HepG2 (cell line): Measurements from ENCODE around the gene POC1B. TPM values are rescaled to one million over a fixed set of nuclear protein-coding genes. Genes with fewer than 3 reads are reported as not detected.

Experiments
- CENPT ChIP-seq: sonication (generic); formaldehyde crosslinking; IDR thresholded peaks from 2 replicates; pipeline ENCODE4 v1.8.0; 2022; ENCODE audit warnings: low read depth, mild to moderate bottlenecking, moderate library complexity, missing genetic modification reagents
- CREB1 ChIP-seq, 2 experiments: fragments of 450-650 bp in 1 of 2; IDR thresholded peaks; 2 replicates each; pipeline ENCODE4 v1.6.1; 2016 to 2017; ENCODE audit warnings: control low read depth in 1 of 2, mild to moderate bottlenecking in 1 of 2, missing compliant biosample characterization in 1 of 2, missing genetic modification characterization in 1 of 2
- FOXA1 ChIP-seq, 2 experiments: fragments of 450-650 bp in 1 of 2; sonication (generic) in 1 of 2; formaldehyde crosslinking in 1 of 2; IDR thresholded peaks; 2 replicates each; pipeline versions ENCODE4 v1.4.0 to v1.6.1; 2016 to 2020; ENCODE audit warnings: missing genetic modification reagents in 1 of 2
- HOXA5 ChIP-seq: sonication (generic); formaldehyde crosslinking; IDR thresholded peaks from 2 replicates; pipeline ENCODE4 v1.4.0; 2020; ENCODE audit warnings: missing genetic modification reagents
- KDM6A ChIP-seq: IDR thresholded peaks from 2 replicates; pipeline ENCODE4 v1.6.1; 2016; ENCODE audit warnings: low read depth
- NR2F1 ChIP-seq, 2 experiments: fragments of 450-650 bp in 1 of 2; formaldehyde crosslinking in 1 of 2; IDR thresholded peaks; 2 replicates each; pipeline versions ENCODE4 v1.5.0 to v1.6.1; 2016 to 2020; ENCODE audit warnings: mild to moderate bottlenecking in 1 of 2, missing compliant biosample characterization in 1 of 2, missing genetic modification reagents in 1 of 2, moderate library complexity in 1 of 2
- PHF20 ChIP-seq: sonication (generic); formaldehyde crosslinking; IDR thresholded peaks from 2 replicates; pipeline ENCODE4 v1.5.0; 2020; ENCODE audit warnings: mild to moderate bottlenecking, missing genetic modification reagents
- RBM39 ChIP-seq: fragments of 200-400 bp; formaldehyde crosslinking; IDR thresholded peaks from one replicate; pipeline ENCODE4 v1.6.1; 2018; ENCODE audit warnings: antibody characterized with exemption, mild to moderate bottlenecking, low read depth, low read length; ENCODE audit not compliant: poor library complexity, severe bottlenecking
- SMC3 ChIP-seq: IDR thresholded peaks from 2 replicates; pipeline ENCODE4 v1.6.1; 2011; ENCODE audit warnings: low read length, improper control_type of control experiment
- ZC3H13 ChIP-seq: sonication (generic); formaldehyde crosslinking; IDR thresholded peaks from 2 replicates; pipeline ENCODE4 v1.8.1; 2023; ENCODE audit warnings: mild to moderate bottlenecking, missing genetic modification reagents, moderate library complexity
- ZEB1 ChIP-seq: IDR thresholded peaks from 2 replicates; pipeline ENCODE4 v1.6.1; 2012; ENCODE audit warnings: mild to moderate bottlenecking, low read depth, inconsistent platforms; ENCODE audit not compliant: insufficient replicate concordance
- ZFP36L1 ChIP-seq: sonication (generic); formaldehyde crosslinking; IDR thresholded peaks from 2 replicates; pipeline ENCODE4 v1.8.0; 2022; ENCODE audit warnings: mild to moderate bottlenecking, missing genetic modification reagents, moderate library complexity
- ZMYM2 ChIP-seq: sonication (generic); formaldehyde crosslinking; IDR thresholded peaks from 2 replicates; pipeline ENCODE4 v1.8.0; 2022; ENCODE audit warnings: mild to moderate bottlenecking, missing genetic modification reagents
- ZNF136 ChIP-seq: sonication (generic); formaldehyde crosslinking; IDR thresholded peaks from 2 replicates; pipeline ENCODE4 v1.8.1; 2022; ENCODE audit warnings: low read depth, mild to moderate bottlenecking, moderate library complexity, missing genetic modification reagents
- ZNF484 ChIP-seq: sonication (generic); formaldehyde crosslinking; IDR thresholded peaks from 2 replicates; pipeline ENCODE4 v1.5.1; 2020; ENCODE audit warnings: mild to moderate bottlenecking, low read depth, missing genetic modification reagents, borderline replicate concordance
- ZNF605 ChIP-seq: sonication (generic); formaldehyde crosslinking; IDR thresholded peaks from 2 replicates; pipeline ENCODE4 v1.8.0; 2022; ENCODE audit warnings: mild to moderate bottlenecking, missing genetic modification reagents
- ZNF619 ChIP-seq: sonication (generic); formaldehyde crosslinking; IDR thresholded peaks from 2 replicates; pipeline ENCODE4 v1.4.0; 2020; ENCODE audit warnings: mild to moderate bottlenecking, missing genetic modification reagents
- ZNF678 ChIP-seq: sonication (generic); formaldehyde crosslinking; IDR thresholded peaks from 2 replicates; pipeline ENCODE4 v1.4.0; 2020; ENCODE audit warnings: mild to moderate bottlenecking, missing genetic modification reagents
- ZNF776 ChIP-seq: sonication (generic); formaldehyde crosslinking; IDR thresholded peaks from 2 replicates; pipeline ENCODE4 v1.4.0; 2020; ENCODE audit warnings: mild to moderate bottlenecking, missing genetic modification reagents
- ZSCAN31 ChIP-seq: sonication (generic); formaldehyde crosslinking; IDR thresholded peaks from 2 replicates; pipeline ENCODE4 v1.5.0; 2020; ENCODE audit warnings: low read depth, mild to moderate bottlenecking, missing genetic modification reagents
- polyA plus RNA-seq, 8 experiments: library from polyadenylated mRNA; depleted of rRNA in 3 of 8; stranded (reverse) in 7 of 8; unstranded in 1 of 8; fragments of >200 nt; fragmentation: Illumina TruSeq in 4 of 8; extraction: Trizol in 4 of 8; gene quantifications; 2 replicates each; pipeline versions ENCODE4 v1.2.1 to v1.2.3, GENCODE V29; 2011 to 2016; ENCODE audit warnings: low read depth in 4 of 8, missing spikeins in 1 of 8, mixed read lengths in 1 of 8; ENCODE audit not compliant: insufficient read depth in 1 of 8
- total RNA-seq, 5 experiments: library from RNA; depleted of rRNA; stranded (reverse); fragments of >200 nt; fragmentation: Illumina TruSeq; extraction: Trizol; gene quantifications; 2 replicates each; pipeline ENCODE4 v1.2.3, GENCODE V29; 2016; ENCODE audit warnings: low read depth in 1 of 5
- TF ChIP-seq, protein P1 (sequence below): sonication (generic); formaldehyde crosslinking; IDR thresholded peaks from 2 replicates; pipeline ENCODE4 v1.5.0; 2020; ENCODE audit warnings: mild to moderate bottlenecking, missing genetic modification reagents
- TF ChIP-seq, protein P2 (sequence below): sonication (generic); formaldehyde crosslinking; conservative IDR thresholded peaks from 2 replicates; pipeline ENCODE4 v1.5.0; 2020; ENCODE audit warnings: missing genetic modification reagents
- TF ChIP-seq, protein P3 (sequence below): sonication (generic); formaldehyde crosslinking; IDR thresholded peaks from 2 replicates; pipeline ENCODE4 v1.5.0; 2020; ENCODE audit warnings: mild to moderate bottlenecking, missing genetic modification reagents, borderline replicate concordance

Gene POC1B
- total and polyA plus RNA-seq, 2 of the 13 experiments (the other 11 are each of a cell fraction or from before 2014, with no cell fraction given), result 9.3 to 11.0 TPM

DNA sequence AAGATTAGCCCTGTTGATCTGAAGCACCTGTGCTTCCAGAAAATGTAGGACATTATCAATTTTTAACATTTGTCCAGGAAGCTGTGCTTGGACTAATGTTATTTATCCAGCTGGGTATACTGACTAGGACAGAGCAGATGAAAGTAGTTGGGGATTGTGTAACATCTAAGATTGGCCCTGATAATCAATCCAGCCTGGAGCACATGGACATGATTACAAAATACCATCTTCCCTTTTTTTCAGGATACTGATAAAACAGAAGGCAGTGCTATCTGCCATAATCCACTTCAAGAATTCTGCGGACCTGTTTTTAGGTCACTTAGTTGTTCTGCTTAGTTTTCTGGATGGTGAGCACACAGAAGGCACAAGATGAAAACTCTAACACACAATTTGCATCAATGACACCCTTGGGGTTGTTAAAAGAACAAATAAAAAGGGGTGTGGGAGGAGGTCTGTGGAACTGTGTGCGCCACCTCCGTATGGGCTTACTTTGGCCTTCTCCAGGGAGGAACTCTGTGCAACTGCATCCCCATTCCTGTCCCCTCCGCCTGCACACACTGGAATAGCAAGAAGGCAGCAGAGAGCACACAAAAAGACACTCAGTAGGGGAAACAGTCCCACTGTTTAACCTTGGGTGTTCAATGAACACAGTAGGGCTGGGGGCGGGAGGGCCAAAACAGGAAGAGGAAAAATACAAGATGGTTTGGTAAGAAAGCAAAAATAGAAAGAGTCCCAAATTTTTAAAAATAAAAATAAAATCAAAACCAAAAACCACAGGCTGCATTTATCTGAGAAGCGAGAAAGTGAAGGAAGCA, 142.4 kb downstream of the POC1B start (continued):
- TF ChIP-seq RBM39, result no peak
- TF ChIP-seq HOXA5 (CRISPR knock-in tag), result 0 out of 2 replicates have a peak, but pooled peaks have one; percentile 62
- peak; percentile 54; the same call in 1 of the 2 replicates for TF ChIP-seq FOXA1 (IDR thresholded peaks at IDR 0.05)
- peak; percentile 95 for TF ChIP-seq FOXA1 (CRISPR knock-in tag; IDR thresholded peaks at IDR 0.05)
- no peak for TF ChIP-seq CENPT (CRISPR knock-in tag)
- TF ChIP-seq ZFP36L1 (CRISPR knock-in tag), result no peak
- TF ChIP-seq ZEB1, result no peak
- TF ChIP-seq, protein P1, sequence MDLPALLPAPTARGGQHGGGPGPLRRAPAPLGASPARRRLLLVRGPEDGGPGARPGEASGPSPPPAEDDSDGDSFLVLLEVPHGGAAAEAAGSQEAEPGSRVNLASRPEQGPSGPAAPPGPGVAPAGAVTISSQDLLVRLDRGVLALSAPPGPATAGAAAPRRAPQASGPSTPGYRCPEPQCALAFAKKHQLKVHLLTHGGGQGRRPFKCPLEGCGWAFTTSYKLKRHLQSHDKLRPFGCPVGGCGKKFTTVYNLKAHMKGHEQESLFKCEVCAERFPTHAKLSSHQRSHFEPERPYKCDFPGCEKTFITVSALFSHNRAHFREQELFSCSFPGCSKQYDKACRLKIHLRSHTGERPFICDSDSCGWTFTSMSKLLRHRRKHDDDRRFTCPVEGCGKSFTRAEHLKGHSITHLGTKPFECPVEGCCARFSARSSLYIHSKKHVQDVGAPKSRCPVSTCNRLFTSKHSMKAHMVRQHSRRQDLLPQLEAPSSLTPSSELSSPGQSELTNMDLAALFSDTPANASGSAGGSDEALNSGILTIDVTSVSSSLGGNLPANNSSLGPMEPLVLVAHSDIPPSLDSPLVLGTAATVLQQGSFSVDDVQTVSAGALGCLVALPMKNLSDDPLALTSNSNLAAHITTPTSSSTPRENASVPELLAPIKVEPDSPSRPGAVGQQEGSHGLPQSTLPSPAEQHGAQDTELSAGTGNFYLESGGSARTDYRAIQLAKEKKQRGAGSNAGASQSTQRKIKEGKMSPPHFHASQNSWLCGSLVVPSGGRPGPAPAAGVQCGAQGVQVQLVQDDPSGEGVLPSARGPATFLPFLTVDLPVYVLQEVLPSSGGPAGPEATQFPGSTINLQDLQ (CRISPR knock-in tag), result no peak
- TF ChIP-seq, protein P2, sequence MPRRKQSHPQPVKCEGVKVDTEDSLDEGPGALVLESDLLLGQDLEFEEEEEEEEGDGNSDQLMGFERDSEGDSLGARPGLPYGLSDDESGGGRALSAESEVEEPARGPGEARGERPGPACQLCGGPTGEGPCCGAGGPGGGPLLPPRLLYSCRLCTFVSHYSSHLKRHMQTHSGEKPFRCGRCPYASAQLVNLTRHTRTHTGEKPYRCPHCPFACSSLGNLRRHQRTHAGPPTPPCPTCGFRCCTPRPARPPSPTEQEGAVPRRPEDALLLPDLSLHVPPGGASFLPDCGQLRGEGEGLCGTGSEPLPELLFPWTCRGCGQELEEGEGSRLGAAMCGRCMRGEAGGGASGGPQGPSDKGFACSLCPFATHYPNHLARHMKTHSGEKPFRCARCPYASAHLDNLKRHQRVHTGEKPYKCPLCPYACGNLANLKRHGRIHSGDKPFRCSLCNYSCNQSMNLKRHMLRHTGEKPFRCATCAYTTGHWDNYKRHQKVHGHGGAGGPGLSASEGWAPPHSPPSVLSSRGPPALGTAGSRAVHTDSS (CRISPR knock-in tag), result no peak
- no peak; the same call in 1 of the 2 replicates for TF ChIP-seq KDM6A (CRISPR knock-in tag)
- no peak for TF ChIP-seq PHF20 (CRISPR knock-in tag)
- TF ChIP-seq ZNF484 (CRISPR knock-in tag), result no peak
- TF ChIP-seq ZNF605 (CRISPR knock-in tag), result no peak
- TF ChIP-seq ZNF678 (CRISPR knock-in tag), result no peak
- TF ChIP-seq ZNF136 (CRISPR knock-in tag), result 0 out of 2 replicates have a peak, but pooled peaks have one; percentile 32
- no peak for TF ChIP-seq ZNF619 (CRISPR knock-in tag)
- no peak for TF ChIP-seq CREB1 (IDR thresholded peaks at IDR 0.05)
- TF ChIP-seq CREB1 (CRISPR knock-in tag; IDR thresholded peaks at IDR 0.05), result peak; percentile 80
- peak; percentile 77; the same call in 1 of the 2 replicates for TF ChIP-seq ZSCAN31
- no peak for TF ChIP-seq ZC3H13 (CRISPR knock-in tag)
- TF ChIP-seq ZMYM2 (CRISPR knock-in tag), result no peak
- no peak for TF ChIP-seq NR2F1 (CRISPR knock-in tag; IDR thresholded peaks at IDR 0.05)
- TF ChIP-seq, protein P3, sequence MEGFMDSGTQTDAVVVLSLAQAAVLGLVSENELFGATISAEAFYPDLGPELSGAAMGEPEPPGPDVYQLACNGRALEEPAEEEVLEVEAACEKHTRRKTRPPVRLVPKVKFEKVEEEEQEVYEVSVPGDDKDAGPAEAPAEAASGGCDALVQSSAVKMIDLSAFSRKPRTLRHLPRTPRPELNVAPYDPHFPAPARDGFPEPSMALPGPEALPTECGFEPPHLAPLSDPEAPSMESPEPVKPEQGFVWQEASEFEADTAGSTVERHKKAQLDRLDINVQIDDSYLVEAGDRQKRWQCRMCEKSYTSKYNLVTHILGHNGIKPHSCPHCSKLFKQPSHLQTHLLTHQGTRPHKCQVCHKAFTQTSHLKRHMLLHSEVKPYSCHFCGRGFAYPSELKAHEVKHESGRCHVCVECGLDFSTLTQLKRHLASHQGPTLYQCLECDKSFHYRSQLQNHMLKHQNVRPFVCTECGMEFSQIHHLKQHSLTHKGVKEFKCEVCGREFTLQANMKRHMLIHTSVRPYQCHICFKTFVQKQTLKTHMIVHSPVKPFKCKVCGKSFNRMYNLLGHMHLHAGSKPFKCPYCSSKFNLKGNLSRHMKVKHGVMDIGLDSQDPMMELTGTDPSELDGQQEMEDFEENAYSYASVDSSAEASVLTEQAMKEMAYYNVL (CRISPR knock-in tag), result peak; percentile 82; the same call in 1 of the 2 replicates
- no peak for TF ChIP-seq ZNF776 (CRISPR knock-in tag)
- TF ChIP-seq SMC3, result no peak
